Liver (tissue), 9 donors: ENCODE measurements around the gene VENTX. TPM values are rescaled to one million over a fixed set of nuclear protein-coding genes. Genes with fewer than 3 reads are reported as not detected.

ENCODE experiments used
- DNase-seq: peaks from one replicate; pipeline ENCODE4 v3.0.0-alpha.2; 2017; ENCODE audit warnings: low spot score
- H3K27ac ChIP-seq, 2 donors: one replicate each; pipeline ENCODE4 v1.7.0; 2013; ENCODE audit warnings: inconsistent platforms in 2 of 2, low read length in 2 of 2, control low read depth in 1 of 2, low read depth in 1 of 2, mild to moderate bottlenecking in 1 of 2
- H3K27me3 ChIP-seq, 4 donors: one replicate each; pipeline versions ENCODE4 v1.6.1 to v1.7.0; 2013; ENCODE audit warnings: low read length in 3 of 4, inconsistent platforms in 1 of 4, mild to moderate bottlenecking in 1 of 4, moderate library complexity in 1 of 4; ENCODE audit not compliant: control insufficient read depth in 4 of 4, insufficient read depth in 4 of 4
- H3K36me3 ChIP-seq, 4 donors: one replicate each; pipeline versions ENCODE4 v1.6.1 to v1.7.0; 2013; ENCODE audit warnings: low read length in 3 of 4, mild to moderate bottlenecking in 3 of 4, low read depth in 1 of 4, moderate library complexity in 1 of 4; ENCODE audit not compliant: control insufficient read depth in 4 of 4, insufficient read depth in 3 of 4
- H3K4me1 ChIP-seq, 4 donors: one replicate each; pipeline versions ENCODE4 v1.6.1 to v1.7.0; 2013; ENCODE audit warnings: low read length in 3 of 4, mild to moderate bottlenecking in 3 of 4, moderate library complexity in 1 of 4; ENCODE audit not compliant: control insufficient read depth in 4 of 4, insufficient read depth in 4 of 4
- H3K4me3 ChIP-seq, 3 donors: one replicate each; pipeline versions ENCODE4 v1.6.1 to v1.7.0; 2013; ENCODE audit warnings: low read length in 3 of 3, control low read depth in 1 of 3, low read depth in 1 of 3, mild to moderate bottlenecking in 1 of 3
- H3K9ac ChIP-seq, 2 donors: one replicate each; pipeline ENCODE4 v1.7.0; 2013; ENCODE audit warnings: low read length in 2 of 2, mild to moderate bottlenecking in 2 of 2, moderate library complexity in 2 of 2, control low read depth in 1 of 2, low read depth in 1 of 2
- H3K9me3 ChIP-seq, 4 donors: one replicate each; pipeline versions ENCODE4 v1.6.1 to v1.7.0; 2013; ENCODE audit warnings: low read length in 3 of 4; ENCODE audit not compliant: control insufficient read depth in 4 of 4
- ATF3 ChIP-seq: IDR thresholded peaks from 2 replicates; pipeline ENCODE4 v1.6.1; 2016; ENCODE audit warnings: antibody characterized with exemption
- CTCF ChIP-seq: fragments of 150-350 bp; IDR thresholded peaks from 2 replicates; pipeline ENCODE4 v1.5.1; 2017; ENCODE audit warnings: improper control_type of control experiment, low read depth, low read length; ENCODE audit not compliant: missing input control
- EGR1 ChIP-seq, 2 donors: IDR thresholded peaks; 2 replicates each; pipeline ENCODE4 v1.6.1; 2016 to 2018; ENCODE audit warnings: antibody characterized with exemption in 2 of 2, low read depth in 2 of 2
- FOXA1 ChIP-seq: IDR thresholded peaks from 2 replicates; pipeline ENCODE4 v1.6.1; 2016; ENCODE audit warnings: antibody characterized with exemption
- GABPA ChIP-seq, 2 donors: IDR thresholded peaks in 1 of 2; conservative IDR thresholded peaks in 1 of 2; 2 replicates each; pipeline ENCODE4 v1.6.1; 2016; ENCODE audit warnings: antibody characterized with exemption in 2 of 2, mild to moderate bottlenecking in 1 of 2, moderate library complexity in 1 of 2
- HNF4A ChIP-seq, 2 donors: conservative IDR thresholded peaks; 2 replicates each; pipeline ENCODE4 v1.6.1; 2016; ENCODE audit warnings: antibody characterized with exemption in 2 of 2, mild to moderate bottlenecking in 2 of 2
- JUND ChIP-seq, 2 donors: IDR thresholded peaks; 2 replicates each; pipeline ENCODE4 v1.6.1; 2016; ENCODE audit warnings: antibody characterized with exemption in 2 of 2
- MAX ChIP-seq: IDR thresholded peaks from 2 replicates; pipeline ENCODE4 v1.6.1; 2016; ENCODE audit warnings: antibody characterized with exemption
- NR2F2 ChIP-seq: IDR thresholded peaks from 2 replicates; pipeline ENCODE4 v1.6.1; 2016; ENCODE audit warnings: antibody characterized with exemption
- RAD21 ChIP-seq, 2 donors: IDR thresholded peaks; 2 replicates each; pipeline ENCODE4 v1.6.1; 2016; ENCODE audit warnings: antibody characterized with exemption in 2 of 2, mild to moderate bottlenecking in 2 of 2
- REST ChIP-seq: IDR thresholded peaks from 2 replicates; pipeline ENCODE4 v1.6.1; 2016; ENCODE audit warnings: antibody characterized with exemption, mild to moderate bottlenecking
- RXRA ChIP-seq, 2 donors: IDR thresholded peaks; 2 replicates each; pipeline ENCODE4 v1.6.1; 2017 to 2018; ENCODE audit warnings: antibody characterized with exemption in 2 of 2, mild to moderate bottlenecking in 1 of 2
- SP1 ChIP-seq: IDR thresholded peaks from 2 replicates; pipeline ENCODE4 v1.6.1; 2018; ENCODE audit warnings: antibody characterized with exemption, mild to moderate bottlenecking
- TAF1 ChIP-seq: conservative IDR thresholded peaks from 2 replicates; pipeline ENCODE4 v1.6.1; 2016; ENCODE audit warnings: antibody characterized with exemption, mild to moderate bottlenecking
- YY1 ChIP-seq: IDR thresholded peaks from 2 replicates; pipeline ENCODE4 v1.6.1; 2016; ENCODE audit warnings: antibody characterized with exemption, mild to moderate bottlenecking
- ZBTB33 ChIP-seq: IDR thresholded peaks from 2 replicates; pipeline ENCODE4 v1.6.1; 2016; ENCODE audit warnings: antibody characterized with exemption
- WGBS: extraction: QIAGEN DNeasy Blood & Tissue Kit; methylation state at CpG from one replicate; pipeline ENCODE4 v1.1.7; 2013; 5-methylcytosine and 5-hydroxymethylcytosine counted together
- polyA plus RNA-seq, 2 donors: library from polyadenylated mRNA; stranded (reverse) in 1 of 2; unstranded in 1 of 2; fragments of 200-250 nt in 1 of 2; fragments of >200 nt in 1 of 2; fragmentation: Nextera tagmentation in 1 of 2; extraction: Ambion mirVana in 1 of 2; gene quantifications; one replicate each; pipeline versions ENCODE4 v1.2.1 to v1.2.3, GENCODE V29; 2013 to 2015
- total RNA-seq, 2 donors: library from RNA; depleted of rRNA; stranded (reverse); fragments of >200 nt; gene quantifications; one replicate each; pipeline ENCODE4 v1.2.3, GENCODE V29; 2014
- donor health status: healthy.
- donor health status: healthy.
- donor health status: healthy.
- donor health status: healthy.
- donor health status: healthy.

The VENTX gene
- total and polyA plus RNA-seq, 4 donors: 0.05 to 0.25 (median 0.09) TPM

GRCh38 chr10:133225707-133226191, 11.9 kb upstream of the VENTX start:
- no peaks in the 10 kb centered on the region for H3K9me3 ChIP-seq
- no peaks in the 10 kb centered on the region for H3K36me3 ChIP-seq
- no peak overlapping the region for H3K27ac ChIP-seq
- no peak overlapping the region for H3K4me3 ChIP-seq
- H3K27me3 ChIP-seq: peaks cover 3 to 15% (median 5%) of the 10 kb centered on the region in 4 donors
- no peak for DNase-seq
- TF ChIP-seq REST (no peak), SP1 (no peak), CTCF (no peak), YY1 (no peak), EGR1 (IDR thresholded peaks at IDR 0.05; ENCODE audit: low read depth in 2 of 2) (no peak), MAX (no peak), NR2F2 (no peak), TAF1 (no peak), JUND (IDR thresholded peaks at IDR 0.05) (no peak), RXRA (IDR thresholded peaks at IDR 0.05) (no peak)
- no peak overlapping the region for H3K9ac ChIP-seq
- peaks cover 0 to 5% (median 1%) of the 10 kb centered on the region in 4 donors for H3K4me1 ChIP-seq
- WGBS: 79% methylated on average over 23 of the region's 23 CpGs

- Histone ChIP-seq H3K4me3 (no peak overlapping the region), H3K4me1 (peaks cover 0 to 5% (median 2%) of the 10 kb centered on the region in 4 donors), H3K27ac (no peak overlapping the region), H3K9ac (no peak overlapping the region), H3K9me3 (no peaks in the 10 kb centered on the region), H3K27me3 (peaks cover 3 to 17% (median 5%) of the 10 kb centered on the region in 4 donors), H3K36me3 (no peaks in the 10 kb centered on the region)
- DNase-seq: no peak
- WGBS: 44% methylated on average over 30 of the region's 30 CpGs
- TF ChIP-seq ATF3 (no peak), REST (no peak), SP1 (no peak), NR2F2 (no peak), RAD21 (IDR thresholded peaks at IDR 0.05) (no peak), HNF4A (conservative IDR thresholded peaks at IDR 0.05) (no peak), MAX (no peak), FOXA1 (no peak), GABPA (IDR thresholded peaks at IDR 0.05 in 1 of 2, conservative IDR thresholded peaks at IDR 0.05 in 1 of 2) (no peak), CTCF (no peak), TAF1 (no peak), JUND (IDR thresholded peaks at IDR 0.05) (no peak), ZBTB33 (no peak), YY1 (no peak), RXRA (IDR thresholded peaks at IDR 0.05) (no peak)
These were observed 11.3 kb upstream of the VENTX start for GRCh38 chr10:133226251-133226808.
